Fibroblast of mammary gland (primary cell): ENCODE measurements around the gene HNRNPAB.

Experiments used
- DNase-seq: peaks from one replicate; pipeline ENCODE4 v3.0.0-alpha.2; 2010; ENCODE audit warnings: low read depth
- H3K4me3 ChIP-seq: 2 replicates; pipeline ENCODE4 v1.5.1; 2011; ENCODE audit warnings: low read depth, mild to moderate bottlenecking, low read length, moderate library complexity; ENCODE audit not compliant: control insufficient read depth
- CTCF ChIP-seq: conservative IDR thresholded peaks from 2 replicates; pipeline ENCODE4 v1.5.1; 2011; ENCODE audit warnings: low read depth, low read length, inconsistent platforms; ENCODE audit not compliant: control insufficient read depth, insufficient read depth

Gene HNRNPAB

GRCh38 chr5:178234750-178235587, 30.6 kb downstream of the HNRNPAB start:
- peak; percentile 73 for TF ChIP-seq CTCF
- peak; percentile 59 for DNase-seq
- no peak overlapping the region for H3K4me3 ChIP-seq

- no peak for TF ChIP-seq CTCF
- DNase-seq: no peak
Observed at GRCh38 chr5:178235588-178235974, 31.2 kb downstream of the HNRNPAB start.

GRCh38 chr5:178236126-178236525, 31.8 kb downstream of the HNRNPAB start:
- no peak overlapping the region for H3K4me3 ChIP-seq
- TF ChIP-seq CTCF: no peak
- DNase-seq: no peak

More at GRCh38 chr5:178235588-178235974, 31.2 kb downstream of the HNRNPAB start:
- H3K4me3 ChIP-seq: no peak overlapping the region

GRCh38 chr5:178236679-178237078, 32.3 kb downstream of the HNRNPAB start:
- H3K4me3 ChIP-seq: no peak overlapping the region
- DNase-seq: no peak
- no peak for TF ChIP-seq CTCF

- peak; percentile 48 for DNase-seq
- H3K4me3 ChIP-seq: no peak overlapping the region
- TF ChIP-seq CTCF: no peak
Observed at GRCh38 chr5:178237431-178238312, 33.3 kb downstream of the HNRNPAB start.

GRCh38 chr5:178238313-178238635, 33.9 kb downstream of the HNRNPAB start:
- no peak for DNase-seq
- H3K4me3 ChIP-seq: no peak overlapping the region
- no peak for TF ChIP-seq CTCF
